IPS-NIHi7 (cell line): ENCODE data around the gene HMGN1.

Experiments used
- DNase-seq: peaks from one replicate; pipeline ENCODE4 v3.0.0; 2012; ENCODE audit warnings: mixed read lengths; ENCODE audit errors: extremely low spot score

The HMGN1 gene

GRCh38 chr21:39367783-39368182, 18.9 kb upstream of the HMGN1 start:
- no peak for DNase-seq

GRCh38 chr21:39366563-39366962, 17.7 kb upstream of the HMGN1 start:
- DNase-seq = no peak

GRCh38 chr21:39364949-39365348, 16.1 kb upstream of the HMGN1 start:
- DNase-seq = no peak

GRCh38 chr21:39363607-39364555, 15.0 kb upstream of the HMGN1 start:
- no peak for DNase-seq

- DNase-seq = no peak
Observed at GRCh38 chr21:39362733-39363132, 13.8 kb upstream of the HMGN1 start.

- DNase-seq = no peak
Observed at GRCh38 chr21:39359382-39359781, 10.5 kb upstream of the HMGN1 start.

- DNase-seq = no peak
Observed at GRCh38 chr21:39353295-39353694, 4.4 kb upstream of the HMGN1 start.

GRCh38 chr21:39350094-39351005, 1.5 kb upstream of the HMGN1 start:
- no peak for DNase-seq

- DNase-seq = peak; percentile 98
Observed at GRCh38 chr21:39349211-39350093, 564 bp upstream of the HMGN1 start.

GRCh38 chr21:39348040-39348354, 891 bp downstream of the HMGN1 start:
- no peak for DNase-seq

GRCh38 chr21:39347537-39347936, 1.4 kb downstream of the HMGN1 start:
- no peak for DNase-seq

- no peak for DNase-seq
Observed at GRCh38 chr21:39346671-39347331, 2.1 kb downstream of the HMGN1 start.

- DNase-seq = no peak
Observed at GRCh38 chr21:39346206-39346605, 2.7 kb downstream of the HMGN1 start.

- DNase-seq = no peak
Observed at GRCh38 chr21:39345440-39345839, 3.4 kb downstream of the HMGN1 start.

GRCh38 chr21:39344848-39345247, 4.0 kb downstream of the HMGN1 start:
- no peak for DNase-seq

- no peak for DNase-seq
Observed at GRCh38 chr21:39341249-39341923, 7.5 kb downstream of the HMGN1 start.

- DNase-seq = no peak
Observed at GRCh38 chr21:39340687-39341086, 8.2 kb downstream of the HMGN1 start.

- DNase-seq = no peak
Observed at GRCh38 chr21:39339231-39339630, 9.7 kb downstream of the HMGN1 start.

GRCh38 chr21:39336457-39337008, 12.4 kb downstream of the HMGN1 start:
- DNase-seq = no peak

- no peak for DNase-seq
Observed at GRCh38 chr21:39334611-39335010, 14.3 kb downstream of the HMGN1 start.
